HCT116 (cell line): ENCODE measurements around the gene TTC29. TPM values are rescaled to one million over a fixed set of nuclear protein-coding genes. Genes with fewer than 3 reads are reported as not detected.

ENCODE experiments used
- ATAC-seq: fragments of 200-7000 bp; cut with Tn5 transposase; 2 replicates; pipeline ENCODE4 v1.9.1; 2020; ENCODE audit warnings: mild to moderate bottlenecking, moderate library complexity
- BruUV-seq: library from RNA; stranded (reverse); fragments of 400-500 nt; replicated peaks from 2 replicates; lab custom pipeline; 2021; lab: Mats Ljungman, UMichigan
- CTCF ChIA-PET: fragments of 300-600 bp; sonication (Branson Sonifier 250); formaldehyde crosslinking; loops from one replicate; lab custom pipeline; 2021; ENCODE audit warnings: antibody characterized with exemption; lab: Charles Lee
- POLR2A ChIA-PET: fragments of 300-600, 350-600 bp; sonication (Branson Sonifier 250); formaldehyde crosslinking; loops from one replicate; lab custom pipeline; 2021; ENCODE audit warnings: antibody characterized with exemption; lab: Charles Lee
- RAD21 ChIA-PET, 2 experiments: fragments of 300-600 bp; sonication (Branson Sonifier 250); formaldehyde crosslinking; loops; one replicate each; lab custom pipeline; 2023; ENCODE audit warnings: low total read pairs in 2 of 2; ENCODE audit not compliant: uncharacterized antibody in 2 of 2, unreplicated experiment in 2 of 2, low non-redundant PET in 1 of 2; lab: Charles Lee
- DNase-seq: peaks from one replicate; pipeline ENCODE4 v3.0.0-alpha.2; 2010; ENCODE audit warnings: low read depth, low spot score
- H2AFZ ChIP-seq: fragments of 200-600 bp; shearing (Covaris generic), sonication (generic); 2 replicates; pipeline ENCODE4 v1.6.1; 2017; ENCODE audit warnings: low read depth, mixed run types, mixed read lengths, antibody characterized with exemption, low read length; ENCODE audit not compliant: poor library complexity, severe bottlenecking
- H3K27ac ChIP-seq: 2 replicates; pipeline ENCODE4 v1.5.1; 2012; ENCODE audit warnings: low read depth, low read length
- H3K27me3 ChIP-seq: fragments of 200-600 bp; sonication (generic); 2 replicates; pipeline ENCODE4 v1.6.1; 2016; ENCODE audit warnings: mixed run types, low read length, mixed read lengths; ENCODE audit not compliant: insufficient read depth
- H3K36me3 ChIP-seq, 2 experiments: fragments of 200-500 bp in 1 of 2; fragments of 200-600 bp in 1 of 2; sonication (Bioruptor generic) in 1 of 2; sonication (generic) in 1 of 2; 2 replicates each; pipeline versions ENCODE4 v1.5.1 to v1.6.1; 2014 to 2016; ENCODE audit warnings: low read length in 2 of 2, inconsistent platforms in 1 of 2, mixed read lengths in 1 of 2, mixed run types in 1 of 2; ENCODE audit not compliant: insufficient read depth in 2 of 2, control insufficient read depth in 1 of 2
- H3K4me1 ChIP-seq, 2 experiments: fragments of 200-600 bp in 1 of 2; sonication (generic) in 1 of 2; 2 replicates each; pipeline versions ENCODE4 v1.5.1 to v1.6.1; 2012 to 2017; ENCODE audit warnings: low read length in 2 of 2, inconsistent platforms in 1 of 2, mild to moderate bottlenecking in 1 of 2, mixed read lengths in 1 of 2, mixed run types in 1 of 2, moderate library complexity in 1 of 2; ENCODE audit not compliant: insufficient read depth in 2 of 2, control insufficient read depth in 1 of 2
- H3K4me2 ChIP-seq: fragments of 200-600 bp; sonication (generic); 2 replicates; pipeline ENCODE4 v1.6.1; 2017; ENCODE audit warnings: mixed run types, low read length, mixed read lengths
- H3K4me3 ChIP-seq, 2 experiments: fragments of 200-600 bp in 1 of 2; sonication (generic) in 1 of 2; replicated peaks in 1 of 2; 2 replicates each; pipeline ENCODE4 v1.5.1; 2011 to 2016; ENCODE audit warnings: low read length in 2 of 2, control low read depth in 1 of 2, low read depth in 1 of 2, mild to moderate bottlenecking in 1 of 2, mixed read lengths in 1 of 2, mixed run types in 1 of 2
- H3K79me2 ChIP-seq: fragments of 200-600 bp; sonication (generic); 2 replicates; pipeline ENCODE4 v1.6.1; 2017; ENCODE audit warnings: mild to moderate bottlenecking, mixed run types, low read length, moderate library complexity, mixed read lengths; ENCODE audit not compliant: insufficient read depth
- H3K9ac ChIP-seq: fragments of 200-600 bp; sonication (generic); 2 replicates; pipeline ENCODE4 v1.6.1; 2016; ENCODE audit warnings: low read length, mixed read lengths
- H3K9me2 ChIP-seq: fragments of 200-600 bp; sonication (generic), shearing (Covaris generic); 2 replicates; pipeline ENCODE4 v1.6.1; 2017; ENCODE audit warnings: mixed run types, mild to moderate bottlenecking, moderate library complexity; ENCODE audit not compliant: insufficient read depth
- H3K9me3 ChIP-seq, 2 experiments: fragments of 200-500 bp in 1 of 2; fragments of 200-600 bp in 1 of 2; sonication (Bioruptor generic) in 1 of 2; sonication (generic) in 1 of 2; 2 replicates each; pipeline ENCODE4 v1.6.1; 2014 to 2017; ENCODE audit warnings: low read length in 2 of 2, mixed read lengths in 2 of 2, inconsistent platforms in 1 of 2, low read depth in 1 of 2, mild to moderate bottlenecking in 1 of 2, mixed run types in 1 of 2, moderate library complexity in 1 of 2; ENCODE audit not compliant: control insufficient read depth in 1 of 2, insufficient read depth in 1 of 2
- H4K20me1 ChIP-seq: fragments of 200-600 bp; sonication (generic), shearing (Covaris generic); 2 replicates; pipeline ENCODE4 v1.6.1; 2017; ENCODE audit warnings: mixed run types, mild to moderate bottlenecking, moderate library complexity; ENCODE audit not compliant: insufficient read depth
- CEBPB ChIP-seq: IDR thresholded peaks from 2 replicates; pipeline ENCODE4 v1.6.1; 2012; ENCODE audit warnings: low read depth
- EGR1 ChIP-seq: IDR thresholded peaks from 2 replicates; pipeline ENCODE4 v1.6.1; 2012; ENCODE audit warnings: low read depth
- ELF1 ChIP-seq: IDR thresholded peaks from 2 replicates; pipeline ENCODE4 v1.6.1; 2012; ENCODE audit warnings: low read depth, borderline replicate concordance
- EZH2 ChIP-seq: fragments of 200-600 bp; sonication (generic); IDR thresholded peaks from 2 replicates; pipeline ENCODE4 v1.6.1; 2017; ENCODE audit warnings: antibody characterized with exemption, mixed run types
- POLR2AphosphoS5 ChIP-seq: IDR thresholded peaks from 2 replicates; pipeline ENCODE4 v1.6.1; 2011; ENCODE audit warnings: mild to moderate bottlenecking, low read depth, low read length, moderate library complexity
- RAD21 ChIP-seq: IDR thresholded peaks from 2 replicates; pipeline ENCODE4 v1.6.1; 2012; ENCODE audit warnings: low read depth, mild to moderate bottlenecking
- SP1 ChIP-seq: IDR thresholded peaks from 2 replicates; pipeline ENCODE4 v1.6.1; 2012; ENCODE audit warnings: low read depth
- SRF ChIP-seq: IDR thresholded peaks from 2 replicates; pipeline ENCODE4 v1.6.1; 2012; ENCODE audit warnings: low read depth
- intact Hi-C: fragments of 100-400 bp; cut with micrococcal nuclease; formaldehyde crosslinking; loops from 2 replicates; pipeline ENCODE4 v1.10.0; 2022
- total RNA-seq: library from RNA; stranded (reverse); gene quantifications from one replicate; pipeline ENCODE4 v1.2.1, GENCODE V29; 2021; ENCODE audit not compliant: unreplicated experiment
- TF ChIP-seq, protein P1 (sequence below): IDR thresholded peaks from 2 replicates; pipeline ENCODE4 v1.6.1; 2012

Gene TTC29
- total RNA-seq, 1 experiment from 2014 or later, result not detected

DNA sequence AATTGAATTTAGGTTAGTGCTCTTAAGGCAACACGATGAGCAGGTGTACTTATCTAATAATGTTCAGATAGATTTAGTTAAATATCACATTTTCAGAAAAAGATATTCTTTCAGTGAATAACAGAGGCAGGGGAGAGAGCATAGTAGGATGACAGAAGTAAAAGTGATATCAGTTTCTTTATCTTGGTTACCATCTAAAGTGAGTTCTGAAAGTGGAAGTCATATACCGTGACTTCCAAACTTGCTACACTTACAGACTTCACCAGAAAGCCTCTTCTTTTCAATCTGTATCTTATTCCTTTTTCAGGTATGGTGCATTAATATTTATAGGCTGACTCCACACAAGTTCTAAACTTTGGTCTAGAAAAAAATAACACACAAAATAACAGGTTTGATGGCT is 182.1 kb downstream of the TTC29 start:
- no peaks in the 10 kb centered on the region for H3K4me1 ChIP-seq
- no peak for ATAC-seq
- POLR2A ChIA-PET, result no interaction called here
- DNase-seq, result no peak
- no peaks in the 10 kb centered on the region for H3K9me2 ChIP-seq
- no peak overlapping the region for H3K4me2 ChIP-seq
- H3K36me3 ChIP-seq, result no peaks in the 10 kb centered on the region
- no peak for TF ChIP-seq RAD21
- TF ChIP-seq ELF1, result no peak
- no peak for TF ChIP-seq POLR2AphosphoS5
- TF ChIP-seq CEBPB, result no peak
- TF ChIP-seq, protein P1, sequence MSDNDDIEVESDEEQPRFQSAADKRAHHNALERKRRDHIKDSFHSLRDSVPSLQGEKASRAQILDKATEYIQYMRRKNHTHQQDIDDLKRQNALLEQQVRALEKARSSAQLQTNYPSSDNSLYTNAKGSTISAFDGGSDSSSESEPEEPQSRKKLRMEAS, result no peak
- no peak for TF ChIP-seq EZH2
- TF ChIP-seq SRF, result no peak
- TF ChIP-seq SP1, result no peak
- H3K27ac ChIP-seq, result no peak overlapping the region
- no peaks in the 10 kb centered on the region for H4K20me1 ChIP-seq
- no peaks in the 10 kb centered on the region for H3K79me2 ChIP-seq
- H3K9ac ChIP-seq, result no peak overlapping the region
- intact Hi-C loops, result no loop called here
- CTCF ChIA-PET, result no interaction called here
- no peaks in the 10 kb centered on the region for H3K9me3 ChIP-seq
- RAD21 ChIA-PET, result no interaction called here
- no TSS peak for BruUV-seq
- no peak overlapping the region for H3K4me3 ChIP-seq
- H3K27me3 ChIP-seq, result peaks cover 21% of the 10 kb centered on the region
- H2AFZ ChIP-seq, result no peak overlapping the region

DNA sequence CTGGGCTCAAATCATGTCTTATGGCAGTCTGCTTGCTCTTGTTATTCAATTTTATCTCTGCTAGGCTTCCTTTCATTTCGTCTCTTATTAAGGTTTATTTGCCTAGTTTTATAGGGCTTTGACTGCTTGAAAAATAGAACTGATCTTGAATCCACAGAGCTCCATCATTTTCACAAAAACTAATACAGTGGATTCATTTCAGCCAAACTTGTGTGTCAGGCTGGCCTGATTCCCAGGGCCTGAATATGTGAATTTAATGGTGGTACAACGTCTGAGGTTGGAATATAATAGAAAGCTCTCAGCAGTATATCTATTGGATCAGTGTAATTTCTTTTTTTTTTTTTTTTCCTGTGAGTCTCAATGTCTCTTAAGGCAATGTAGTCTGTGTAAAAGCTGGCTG is 183.6 kb downstream of the TTC29 start:
- RAD21 ChIA-PET, result no interaction called here
- Histone ChIP-seq H3K27me3 (peaks cover 12% of the 10 kb centered on the region; the same call in 1 of the 2 replicates), H4K20me1 (no peaks in the 10 kb centered on the region)
- intact Hi-C loops, result no loop called here
- no peak for TF ChIP-seq EGR1
- TF ChIP-seq RAD21, result no peak
- TF ChIP-seq, all 23 proteins: peak for 0
- ChIA-PET POLR2A (interaction anchor here (0.7 kb wide), 1 partner anchor 74 kb away, joined by 3 read pairs; no protein-coding TSS in a partner anchor), CTCF (no interaction called here)
- H3K9me3 ChIP-seq, result no peaks in the 10 kb centered on the region
- H3K79me2 ChIP-seq, result no peaks in the 10 kb centered on the region
- no peak overlapping the region for H3K4me3 ChIP-seq
- no TSS peak for BruUV-seq
- no peak overlapping the region for H3K27ac ChIP-seq
- no peaks in the 10 kb centered on the region for H3K9me2 ChIP-seq
- H3K9ac ChIP-seq, result no peak overlapping the region
- no peak for DNase-seq
- no peaks in the 10 kb centered on the region for H3K36me3 ChIP-seq
- no peak overlapping the region for H2AFZ ChIP-seq
- H3K4me1 ChIP-seq, result no peaks in the 10 kb centered on the region
- no peak overlapping the region for H3K4me2 ChIP-seq
- no peak for ATAC-seq
